ENCODE data around the gene CA9.

The CA9 gene

DNA sequence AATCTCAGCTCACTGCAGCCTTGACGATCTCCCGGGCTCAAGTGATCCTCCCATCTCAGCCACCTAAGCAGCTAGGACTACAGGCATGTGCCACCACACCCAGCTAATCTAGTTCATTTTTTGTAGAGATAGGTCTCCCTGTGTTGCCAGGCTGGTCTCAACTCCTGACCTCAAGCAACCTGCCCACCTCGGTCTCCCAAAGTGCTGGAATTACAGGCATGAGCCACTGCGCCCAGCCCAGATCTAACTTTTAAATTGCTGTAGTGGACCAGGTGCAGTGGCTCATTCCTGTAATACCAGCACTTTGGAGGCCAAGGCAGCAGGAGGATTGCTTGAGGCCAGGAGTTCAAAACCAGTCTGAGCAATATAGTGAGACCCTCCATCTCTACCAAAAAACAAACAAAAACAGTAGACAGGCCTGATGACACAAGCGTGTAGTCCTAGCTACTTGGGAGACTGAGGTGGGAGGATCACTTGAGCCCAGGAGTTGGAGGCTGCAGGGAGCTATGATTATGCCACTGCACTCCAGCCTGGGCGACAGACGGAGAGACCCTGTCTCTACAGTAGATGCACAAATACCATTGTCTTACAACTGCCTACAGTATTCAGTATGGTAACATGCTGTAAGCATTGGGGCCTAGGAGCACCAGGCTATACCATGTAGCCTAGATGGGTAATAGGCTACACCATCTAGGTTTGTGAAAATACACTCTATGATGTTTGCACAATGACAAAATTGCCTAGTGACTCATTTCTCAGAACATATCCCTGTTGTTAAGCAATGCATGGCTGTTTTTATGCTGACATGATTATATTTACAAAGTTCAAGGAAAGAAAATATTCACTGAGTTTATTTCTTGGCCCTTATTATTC lies 21.5 kb upstream of the CA9 start:
- DNase-seq = no peak

DNA sequence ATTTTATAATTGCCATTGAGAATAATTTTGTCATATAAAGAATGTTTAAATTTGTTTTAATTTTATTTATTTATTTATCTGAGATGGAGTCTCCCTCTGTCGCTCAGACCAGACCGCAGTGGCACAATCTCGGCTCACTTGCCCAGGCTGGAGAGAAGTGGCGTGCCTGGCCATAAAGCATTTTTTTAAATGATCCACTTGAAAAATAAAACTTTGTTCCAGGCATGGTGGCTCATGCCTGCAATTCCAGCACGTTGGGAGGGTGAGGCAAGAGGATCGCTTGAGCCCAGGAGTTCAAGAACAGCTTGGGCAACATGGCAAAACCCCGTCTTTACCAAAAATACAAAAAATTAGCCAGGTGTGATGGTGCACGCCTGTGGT lies 20.9 kb upstream of the CA9 start:
- no peak for DNase-seq

GRCh38 chr9:35653611-35654010 lies 20.1 kb upstream of the CA9 start:
- DNase-seq = no peak

DNA sequence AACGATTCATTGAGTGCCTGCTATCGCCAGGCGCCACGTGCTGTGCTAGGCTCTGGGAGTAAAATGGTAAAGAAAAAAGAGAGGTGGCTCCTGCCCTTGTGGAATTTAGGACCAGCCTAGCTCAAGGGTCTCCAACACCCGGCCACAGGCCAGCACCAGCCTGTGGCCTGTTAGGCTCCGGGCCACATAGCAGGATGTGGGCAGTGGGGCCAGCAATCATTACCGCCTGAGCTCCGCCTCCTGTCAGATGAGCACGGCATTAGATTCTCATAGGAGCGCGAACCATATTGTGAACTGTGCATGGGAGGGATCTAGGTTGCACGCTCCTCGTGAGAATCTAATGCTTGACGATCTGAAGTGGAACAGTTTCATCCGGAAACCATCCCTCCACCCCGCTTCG lies 17.4 kb upstream of the CA9 start:
- no peak for DNase-seq

DNA sequence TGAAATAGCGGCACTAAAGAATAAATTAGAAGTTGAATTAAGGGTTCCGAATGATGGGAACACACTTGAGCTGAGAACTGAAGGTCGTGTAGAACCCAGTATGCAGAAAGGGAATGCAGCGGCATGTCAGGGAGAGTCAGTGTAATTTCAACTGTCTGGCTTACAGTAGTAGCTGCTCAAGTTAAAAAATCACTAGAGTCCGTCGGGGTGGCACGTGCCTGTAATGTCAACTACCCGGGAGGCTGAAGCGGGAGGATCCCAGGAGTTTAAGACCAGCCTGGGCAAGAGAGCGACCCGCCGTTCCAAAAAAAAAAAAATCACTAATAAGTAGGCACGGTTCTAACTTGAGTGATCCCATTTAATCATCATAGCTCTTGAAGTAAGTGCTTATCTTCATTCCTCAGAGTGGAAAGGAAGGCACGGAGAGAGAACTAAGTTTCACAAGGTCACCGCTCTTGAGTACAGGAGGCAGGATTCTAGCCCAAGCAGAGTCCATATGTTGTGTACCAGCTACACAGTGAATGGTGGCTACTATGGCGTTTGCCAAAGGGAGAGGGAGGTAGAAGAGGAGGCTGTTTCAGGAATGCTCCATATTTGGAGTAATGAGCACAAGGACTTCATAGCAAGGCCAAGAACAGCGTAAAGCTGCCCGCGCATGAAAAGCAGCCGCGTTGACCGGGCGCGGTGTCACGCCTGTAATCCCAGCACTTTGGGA lies 16.7 kb upstream of the CA9 start:
- DNase-seq = no peak

GRCh38 chr9:35657546-35658136 lies 16.1 kb upstream of the CA9 start, which contains the start of gene RMRP:
RMRP (minus strand) TSS chr9:35658019.
- DNase-seq = peak; percentile 98

DNA sequence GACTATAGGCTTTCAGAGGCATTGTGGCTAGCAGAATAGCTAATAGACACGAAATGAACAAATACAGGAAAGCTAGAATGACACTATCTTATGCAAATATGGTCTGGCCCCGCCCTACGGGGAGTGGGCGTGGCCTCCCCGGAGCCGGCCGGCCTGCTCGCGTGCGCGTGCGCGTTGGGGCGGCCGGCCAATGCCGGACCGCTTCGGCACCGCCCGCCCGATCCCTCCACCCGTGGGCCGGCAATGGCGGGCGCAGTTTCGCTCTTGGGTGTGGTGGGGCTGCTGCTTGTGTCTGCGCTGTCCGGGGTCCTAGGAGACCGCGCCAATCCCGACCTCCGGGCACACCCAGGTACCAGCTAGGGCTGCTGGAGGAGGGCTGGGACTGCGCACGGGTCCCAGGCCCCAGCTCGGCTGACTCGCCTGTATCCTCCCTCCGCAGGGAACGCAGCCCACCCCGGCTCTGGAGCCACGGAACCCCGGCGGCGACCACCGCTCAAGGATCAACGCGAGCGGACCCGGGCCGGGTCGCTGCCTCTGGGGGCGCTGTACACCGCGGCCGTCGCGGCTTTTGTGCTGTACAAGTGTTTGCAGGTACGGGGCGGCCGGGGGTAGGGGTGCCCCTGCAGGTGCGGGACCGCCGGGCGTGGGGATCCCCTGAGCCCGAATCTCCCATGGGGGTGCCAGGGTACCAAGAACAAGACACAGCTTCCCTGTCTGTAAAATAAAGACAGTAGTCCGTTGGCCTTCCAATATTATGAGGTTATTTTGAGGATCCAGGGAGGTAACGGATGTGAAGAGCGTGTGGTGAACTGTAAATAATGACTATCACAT lies 15.4 kb upstream of the CA9 start, which contains the start of gene CCDC107:
TSS of gene CCDC107 (plus strand) at position 156 of the 831 bp plus-strand sequence. CDS start at position 244, 88 bp downstream.
- DNase-seq = peak; percentile 93

- DNase-seq = no peak
These were observed 14.8 kb upstream of the CA9 start for GRCh38 chr9:35658968-35659220.

DNA sequence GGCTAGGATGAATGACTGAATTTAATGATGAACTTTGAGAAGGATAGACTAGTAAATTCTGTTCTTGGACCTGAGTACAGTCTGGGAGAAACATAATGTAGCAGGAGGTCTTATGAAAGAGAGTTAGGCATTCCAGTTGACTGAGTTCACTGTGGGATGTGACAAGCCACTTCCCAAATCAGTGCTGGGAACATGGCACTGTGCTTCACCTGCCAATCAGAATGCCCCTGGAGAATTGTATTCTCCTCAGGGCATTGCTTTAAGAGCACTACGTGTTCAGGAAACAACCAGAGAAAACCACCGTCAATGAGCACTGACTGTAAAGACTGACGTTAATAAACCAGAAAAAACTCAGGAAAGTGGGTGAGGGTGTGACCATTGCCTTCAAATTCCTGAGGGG lies 14.4 kb upstream of the CA9 start:
- DNase-seq = no peak

DNA sequence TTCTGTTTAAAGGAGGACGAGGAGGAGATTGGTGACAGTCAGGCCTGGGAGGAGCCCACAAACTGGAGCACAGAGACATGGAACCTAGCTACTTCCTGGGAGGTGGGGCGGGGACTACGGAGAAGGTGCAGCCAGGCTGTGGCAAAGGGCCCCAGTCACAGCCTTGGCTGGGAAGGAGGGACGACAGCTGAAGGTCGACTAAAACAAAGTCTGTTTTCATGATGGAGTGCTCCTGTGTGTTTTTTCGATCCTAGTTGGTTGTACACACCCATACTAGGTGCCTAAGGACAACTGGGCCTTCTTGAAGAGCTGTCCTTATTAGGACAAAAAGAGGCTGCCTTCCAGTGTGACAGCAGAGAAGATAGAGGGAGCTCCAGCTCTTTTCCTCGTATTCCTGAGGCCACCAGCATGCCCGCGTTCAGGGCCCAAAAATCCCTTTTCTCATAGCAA lies 12.7 kb upstream of the CA9 start:
- DNase-seq = no peak

GRCh38 chr9:35661756-35662350 lies 11.9 kb upstream of the CA9 start:
- no peak for DNase-seq

GRCh38 chr9:35662437-35662836 lies 11.3 kb upstream of the CA9 start:
- DNase-seq = no peak

- peak; percentile 88 for DNase-seq
These were observed 8.9 kb upstream of the CA9 start, which contains the start of gene ARHGEF39 for GRCh38 chr9:35664531-35665470. ARHGEF39 (minus strand) TSS chr9:35665195; CDS start chr9:35665169, 26 bp downstream.

DNA sequence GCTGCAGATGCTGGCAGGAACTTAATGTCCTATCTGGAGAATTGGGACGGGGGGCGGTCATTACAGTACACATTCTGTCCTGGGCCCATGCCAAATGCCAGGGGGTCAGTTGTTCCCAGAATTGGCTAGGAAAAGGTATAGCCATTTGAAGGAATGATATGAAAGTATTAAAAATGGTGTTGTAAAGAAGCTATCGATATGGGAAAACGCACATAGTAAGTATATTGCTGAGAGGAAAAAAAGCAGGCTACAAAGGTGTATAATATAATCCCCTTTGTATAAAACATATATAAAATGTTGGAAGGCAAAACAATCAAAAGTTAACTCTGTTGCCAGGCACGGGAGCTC lies 8.3 kb upstream of the CA9 start:
- DNase-seq = no peak

GRCh38 chr9:35666045-35666444 lies 7.7 kb upstream of the CA9 start:
- DNase-seq = no peak

- no peak for DNase-seq
These were observed 7.2 kb upstream of the CA9 start for GRCh38 chr9:35666549-35666948.

GRCh38 chr9:35667939-35668338 lies 5.8 kb upstream of the CA9 start:
- no peak for DNase-seq

GRCh38 chr9:35669331-35670145 lies 4.2 kb upstream of the CA9 start:
- no peak for DNase-seq

DNA sequence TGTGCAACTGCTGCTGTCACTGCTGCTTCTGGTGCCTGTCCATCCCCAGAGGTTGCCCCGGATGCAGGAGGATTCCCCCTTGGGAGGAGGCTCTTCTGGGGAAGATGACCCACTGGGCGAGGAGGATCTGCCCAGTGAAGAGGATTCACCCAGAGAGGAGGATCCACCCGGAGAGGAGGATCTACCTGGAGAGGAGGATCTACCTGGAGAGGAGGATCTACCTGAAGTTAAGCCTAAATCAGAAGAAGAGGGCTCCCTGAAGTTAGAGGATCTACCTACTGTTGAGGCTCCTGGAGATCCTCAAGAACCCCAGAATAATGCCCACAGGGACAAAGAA lies 265 bp downstream of the CA9 start:
- DNase-seq = no peak

GRCh38 chr9:35675204-35675603 lies 1.5 kb downstream of the CA9 start:
- DNase-seq = no peak

Data from right hindlimb (tissue), 1 donor.